Right renal cortex interstitium (tissue), 3 donors: Measurements from ENCODE around the gene LDB2. TPM values are rescaled to one million over a fixed set of nuclear protein-coding genes. Genes with fewer than 3 reads are reported as not detected.

ENCODE experiments used
- DNase-seq, 3 donors: peaks; one replicate each; pipeline ENCODE4 v3.0.0-alpha.2; 2013; ENCODE audit warnings: low read depth in 3 of 3, low spot score in 2 of 3
- polyA plus RNA-seq, 3 donors: library from polyadenylated mRNA; unstranded; fragments of 120-200 nt; gene quantifications; one replicate each; pipeline ENCODE4 v1.2.1, GENCODE V29; 2013; ENCODE audit not compliant: insufficient read length in 3 of 3

The LDB2 gene
- polyA plus RNA-seq, 3 donors = 93.4 to 111 (median 100) TPM

DNA sequence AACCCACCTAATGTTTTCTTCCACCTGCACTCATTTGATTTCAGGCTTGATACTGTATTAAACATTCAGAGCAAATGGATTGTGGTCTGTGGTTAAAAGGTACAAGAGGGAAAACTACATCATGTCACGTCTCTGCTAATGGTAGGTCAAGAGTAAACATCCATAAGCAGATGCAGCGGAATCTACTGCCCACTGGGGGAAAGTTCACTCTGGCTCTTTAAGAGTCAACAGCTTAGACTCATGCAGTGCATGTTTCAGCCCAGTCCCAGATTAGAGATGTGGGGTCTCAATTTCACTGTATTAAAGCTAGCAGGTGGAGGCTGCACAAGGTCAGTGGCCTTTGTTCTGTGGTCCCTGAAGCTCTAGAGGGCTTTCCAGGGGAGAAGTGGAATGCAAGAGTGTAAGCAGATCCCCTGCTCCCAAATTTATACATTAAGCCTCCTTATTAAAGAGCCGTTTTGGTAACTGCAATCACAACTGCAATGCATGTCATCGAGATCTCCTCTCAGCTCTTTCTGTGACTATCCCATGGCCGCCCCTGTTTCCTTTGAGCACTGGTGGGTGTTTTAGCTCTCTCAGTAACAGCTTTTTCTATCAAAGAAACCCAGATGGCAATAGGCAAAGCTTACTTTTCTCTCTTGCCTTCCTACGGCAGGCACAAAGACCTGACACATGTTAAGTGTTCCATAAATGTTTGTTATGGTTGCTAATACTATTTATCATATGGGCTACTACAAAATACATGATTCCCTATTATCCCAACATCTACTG, 53.4 kb downstream of the LDB2 start:
- DNase-seq = peak in 2 of 3 donors; percentile 26 to 29

DNA sequence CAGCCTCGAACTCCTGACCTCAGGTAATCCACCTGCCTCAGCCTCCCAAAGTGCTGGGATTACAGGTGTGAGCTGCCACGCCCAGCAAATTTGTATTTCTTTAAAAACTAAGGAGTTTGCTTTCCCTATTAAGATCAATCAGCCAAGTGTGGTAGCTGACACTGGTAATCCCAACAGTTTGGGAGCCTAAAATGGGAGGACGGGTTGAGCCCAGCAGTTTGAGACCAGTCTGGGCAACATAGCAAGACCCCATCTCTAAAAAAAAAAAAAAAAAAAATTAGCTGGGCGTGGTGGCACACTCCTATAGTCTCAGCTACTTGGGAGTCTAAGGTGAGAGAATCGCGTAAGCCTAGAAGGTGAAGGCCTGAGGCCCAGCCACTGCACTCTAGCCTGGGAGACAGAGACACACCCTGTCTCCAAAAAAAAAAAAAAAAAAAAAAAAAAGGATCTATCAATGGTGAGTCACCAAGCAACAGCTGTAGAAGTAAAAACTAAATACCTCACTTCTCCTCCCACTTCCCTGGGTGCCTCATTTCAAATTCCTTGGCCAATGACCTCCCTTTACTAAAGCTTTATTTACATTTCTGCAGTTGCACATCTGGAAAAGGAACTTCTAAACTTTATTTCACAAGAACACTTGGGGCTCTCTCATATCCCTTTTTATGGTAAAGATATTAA, 54.5 kb downstream of the LDB2 start:
- DNase-seq = no peak

GRCh38 chr4:16838226-16838875, 60.1 kb downstream of the LDB2 start:
- no peak for DNase-seq

GRCh38 chr4:16837475-16837874, 61.0 kb downstream of the LDB2 start:
- no peak for DNase-seq

DNA sequence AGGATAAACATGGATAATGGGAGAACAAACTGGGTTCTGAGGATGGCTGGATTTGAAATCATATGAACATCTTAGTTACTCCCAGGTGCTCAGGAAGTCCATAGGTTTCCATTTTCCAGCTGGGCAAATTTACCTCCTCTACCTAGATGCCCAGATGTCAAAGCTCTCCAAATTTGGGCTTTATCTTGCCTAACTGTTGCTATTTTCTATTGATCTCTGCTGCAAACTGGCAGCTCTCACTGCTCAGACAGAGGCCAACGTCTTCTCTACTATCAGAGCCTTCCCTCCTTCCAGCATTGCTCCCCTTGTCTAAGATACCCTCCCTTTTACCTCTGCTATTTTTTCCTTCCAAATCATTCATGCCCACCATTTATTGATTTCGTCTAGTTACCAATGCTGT, 62.1 kb downstream of the LDB2 start:
- no peak for DNase-seq

DNA sequence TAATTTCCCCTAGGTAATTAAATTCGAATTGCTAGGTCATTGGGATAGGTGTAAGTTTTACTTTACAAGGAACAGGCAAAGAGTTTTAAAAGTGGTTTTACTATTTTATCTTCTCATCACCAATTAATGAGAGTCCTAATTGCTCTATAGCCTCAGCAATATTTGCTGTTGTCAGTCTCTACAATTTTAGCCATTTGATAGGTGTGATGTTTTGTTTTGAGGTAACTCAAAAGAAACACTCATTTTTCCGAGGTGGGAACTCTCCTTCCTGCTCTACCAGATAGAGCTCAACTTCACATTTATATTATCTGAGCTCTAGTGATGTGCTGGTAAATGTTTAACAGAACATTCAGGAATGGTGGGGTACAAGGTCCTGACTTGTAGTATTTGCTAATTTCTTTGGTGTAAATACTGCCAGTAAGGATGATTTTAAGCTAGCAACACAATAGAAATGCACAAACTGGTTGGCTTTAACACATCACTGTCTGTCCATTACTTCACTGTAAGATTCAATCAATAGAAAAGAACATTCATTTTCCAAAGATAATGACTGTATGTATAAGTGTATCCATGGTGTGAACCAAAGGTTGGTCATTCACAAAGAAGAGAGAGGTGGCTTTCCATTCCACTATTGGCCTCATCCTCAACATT, 62.7 kb downstream of the LDB2 start:
- DNase-seq = no peak

- DNase-seq = no peak
Observed at GRCh38 chr4:16834814-16835213, 63.6 kb downstream of the LDB2 start.

DNA sequence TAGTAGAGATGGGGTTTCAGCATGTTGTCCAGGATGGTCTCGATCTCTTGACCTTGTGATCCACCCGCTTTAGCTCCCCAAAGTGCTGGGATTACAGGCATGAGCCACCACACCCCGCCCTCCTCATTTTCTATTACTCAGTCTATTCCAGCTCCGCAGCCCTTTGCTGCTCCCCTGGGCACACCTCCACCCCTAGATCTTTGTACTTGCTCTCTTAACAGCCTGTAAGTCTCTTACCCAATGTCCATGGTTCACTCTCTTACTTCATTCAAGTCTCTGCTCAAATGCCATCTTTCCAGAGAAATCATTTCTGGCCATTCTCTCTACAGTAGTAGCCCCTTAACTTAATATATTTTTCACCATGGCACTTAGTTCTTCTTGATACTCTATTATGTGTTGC, 64.7 kb downstream of the LDB2 start:
- DNase-seq = no peak

GRCh38 chr4:16830081-16830480, 68.4 kb downstream of the LDB2 start:
- DNase-seq = no peak

- no peak for DNase-seq
Observed at GRCh38 chr4:16827794-16828724, 70.4 kb downstream of the LDB2 start.

DNA sequence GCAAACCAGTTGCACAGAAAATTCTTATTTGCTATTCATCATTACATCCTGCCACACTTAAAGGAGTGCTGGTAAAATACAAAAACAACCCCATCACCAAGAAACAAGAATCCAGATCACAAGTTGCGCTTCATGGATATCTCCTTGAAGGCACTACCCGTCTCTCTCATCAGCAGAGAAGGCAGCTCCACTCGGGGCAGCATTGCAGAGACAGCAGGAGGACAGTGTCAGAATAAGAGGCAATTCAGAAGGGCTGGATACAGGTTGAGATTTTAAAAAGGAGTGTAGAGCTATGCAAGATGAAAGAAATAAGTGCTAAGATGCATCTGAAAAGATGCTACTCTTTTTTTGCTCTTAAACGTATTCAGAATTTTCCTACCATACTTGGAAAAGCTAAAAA, 71.4 kb downstream of the LDB2 start:
- no peak for DNase-seq

GRCh38 chr4:16826406-16826910, 72.0 kb downstream of the LDB2 start:
- DNase-seq = no peak

GRCh38 chr4:16824278-16824806, 74.1 kb downstream of the LDB2 start:
- DNase-seq = no peak

DNA sequence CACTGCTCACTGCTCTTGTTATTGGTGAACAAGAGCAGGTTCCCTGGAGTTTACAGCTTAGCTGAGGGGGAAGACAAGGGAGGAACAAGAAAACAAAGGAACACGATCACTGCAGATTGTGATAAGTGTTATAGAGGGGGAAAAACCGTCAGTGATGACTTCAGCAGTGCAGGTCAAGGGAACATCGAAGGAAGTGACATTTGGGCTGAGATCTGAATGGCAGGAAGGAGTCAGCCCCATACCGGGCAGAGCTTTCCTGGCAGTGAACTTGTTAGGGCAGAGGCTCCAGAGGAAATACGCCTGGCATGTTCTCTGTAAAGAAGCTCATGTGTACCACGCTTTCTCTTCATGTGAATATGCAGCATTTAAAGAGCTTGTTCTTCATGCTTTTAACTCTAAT, 78.1 kb downstream of the LDB2 start:
- DNase-seq = no peak

DNA sequence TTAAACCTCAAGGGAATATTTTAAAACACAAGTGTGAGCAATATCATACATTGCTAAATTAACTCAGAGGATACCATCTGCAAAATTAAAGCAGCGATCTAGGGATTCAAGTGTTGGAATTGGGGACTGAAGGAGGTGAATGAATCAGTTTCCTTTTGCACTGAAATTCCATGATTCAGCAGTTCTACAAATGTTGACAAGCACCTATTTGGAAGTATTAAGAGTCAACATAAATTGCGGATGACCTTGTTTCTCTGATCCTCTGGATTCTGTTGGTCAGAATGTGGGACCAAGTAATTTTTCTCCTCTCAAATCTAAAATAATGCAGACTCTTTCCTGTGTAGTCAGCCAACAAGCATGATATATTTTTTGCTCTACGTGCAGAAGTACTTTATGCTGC, 78.8 kb downstream of the LDB2 start:
- no peak for DNase-seq

DNA sequence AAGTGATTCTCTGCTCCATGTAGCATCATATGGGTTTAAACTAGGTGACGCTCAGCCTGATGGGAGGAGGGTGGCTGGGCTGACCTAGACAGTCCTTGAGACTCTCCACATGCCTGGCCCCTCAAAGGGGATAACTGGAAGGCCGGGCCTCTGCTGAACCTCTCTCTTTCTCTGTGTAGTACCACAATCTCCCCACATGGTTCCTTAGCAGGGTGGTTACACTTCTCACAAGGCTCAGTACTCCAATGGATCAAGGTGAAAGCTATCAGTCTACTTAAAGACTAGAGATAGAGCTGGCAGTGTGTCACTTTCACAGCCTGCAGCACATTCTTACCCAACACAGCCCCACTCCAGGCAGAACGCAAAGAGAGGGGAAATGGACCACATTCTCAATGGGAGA, 80.4 kb downstream of the LDB2 start:
- DNase-seq = no peak

GRCh38 chr4:16817286-16817685, 81.2 kb downstream of the LDB2 start:
- DNase-seq = no peak

DNA sequence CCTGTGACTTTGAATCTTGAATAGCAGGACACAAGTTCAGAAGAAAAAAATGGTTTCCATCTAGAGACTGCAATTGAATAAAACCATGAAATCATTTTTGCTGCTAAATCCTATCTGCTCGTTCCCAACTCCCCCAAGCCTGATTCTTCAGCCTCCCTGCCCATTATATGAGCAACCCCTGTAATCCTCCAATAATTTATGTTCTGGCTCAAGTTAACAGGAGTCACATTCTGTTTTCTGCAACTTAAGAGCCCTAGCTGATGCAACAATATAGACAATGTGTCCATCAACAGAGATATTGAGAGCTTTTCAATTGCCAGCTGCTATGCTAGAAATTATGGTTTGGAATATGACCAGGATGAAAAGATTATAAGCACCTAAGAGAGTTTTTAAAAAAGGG, 84.1 kb downstream of the LDB2 start:
- DNase-seq = no peak

- no peak for DNase-seq
Observed at GRCh38 chr4:16812041-16812440, 86.4 kb downstream of the LDB2 start.

- no peak for DNase-seq
Observed at GRCh38 chr4:16809943-16810342, 88.5 kb downstream of the LDB2 start.
